ENCODE data around the gene NTHL1.
A peak's percentile ranks its signal among the peaks of the same experiment; 100 is the strongest.
"Not testable (repeated sequence)": the region's sequence is repeated elsewhere in the genome, so short reads cannot be mapped to it uniquely, and the experiment has no call there.

NTHL1 gene

GRCh38 chr16:2034696-2035430 is 12.8 kb downstream of the NTHL1 start:
- no peaks in the 10 kb centered on the region for H3K9me3 ChIP-seq (ENCODE audit: control insufficient read depth, insufficient read depth, low read depth, low read length)
- H3K4me1 ChIP-seq (ENCODE audit: control insufficient read depth, insufficient read depth, low read length), result peaks cover 4% of the 10 kb centered on the region; the same call in 1 of the 2 replicates
- H3K27ac ChIP-seq (ENCODE audit: extremely low read depth, low read depth, low read length), result no peak overlapping the region; the same call in 1 of the 2 replicates
- peaks cover 0 to 15% of the 10 kb centered on the region in 2 experiments; a peak in 1 of 3 replicates for H3K36me3 ChIP-seq (ENCODE audit: control insufficient read depth in 2 of 2, insufficient read depth in 1 of 2, low read length in 2 of 2)
- TF ChIP-seq ZBTB8A (tag by site-specific recombination; IDR thresholded peaks at IDR 0.05), result peak; percentile 27; the same call in 1 of the 2 replicates
- TF ChIP-seq ELK4 (IDR thresholded peaks at IDR 0.05; ENCODE audit: borderline replicate concordance, low read depth, low read length), result no peak
- TF ChIP-seq EGR2 (tag by site-specific recombination; IDR thresholded peaks at IDR 0.05; ENCODE audit: low read depth), result no peak
- TF ChIP-seq PBX3 (CRISPR knock-in tag; IDR thresholded peaks at IDR 0.05), result peak; percentile 27; the same call in 1 of the 2 replicates
- H3K4me3 ChIP-seq (ENCODE audit: low read depth, low read length), result no peak overlapping the region
- POLR2A ChIA-PET, result interaction anchor here (1.0 to 1.8 kb wide), 2 partner anchors 27 to 120 kb away, joined by 3 to 12 read pairs; partner anchors contain the start of gene TRAF7
- CTCF ChIA-PET, result interaction anchor here (1.1 to 1.2 kb wide), 3 partner anchors 86 to 254 kb away, joined by 3 to 8 read pairs (median 3); no protein-coding TSS in a partner anchor

GRCh38 chr16:2033909-2034695 is 13.5 kb downstream of the NTHL1 start:
- H3K4me3 ChIP-seq (ENCODE audit: low read depth, low read length); H3K27ac ChIP-seq (ENCODE audit: extremely low read depth, low read depth, low read length); H3K9me3 ChIP-seq (ENCODE audit: control insufficient read depth, insufficient read depth, low read depth, low read length); H3K4me1 ChIP-seq (ENCODE audit: control insufficient read depth, insufficient read depth, low read length): not testable (repeated sequence)
- H3K36me3 ChIP-seq (ENCODE audit: control insufficient read depth in 2 of 2, insufficient read depth in 1 of 2, low read length in 2 of 2), result peaks cover 0 to 16% of the 10 kb centered on the region in 2 experiments; a peak in 1 of 3 replicates
- TF ChIP-seq ZFHX2 (tag by site-specific recombination; conservative IDR thresholded peaks at IDR 0.05), result peak; percentile 81
- TF ChIP-seq EGR2 (tag by site-specific recombination; IDR thresholded peaks at IDR 0.05; ENCODE audit: low read depth), result peak; percentile 86
- ChIA-PET CTCF (interaction anchor here (1.0 kb wide), 1 partner anchor 103 kb away, joined by 3 read pairs; no protein-coding TSS in a partner anchor), POLR2A (interaction anchor here (1.1 to 2.6 kb wide), 2 partner anchors 14 to 121 kb away, joined by 3 to 16 read pairs; partner anchors contain the start of genes NTHL1, TRAF7 and TSC2)

GRCh38 chr16:2033057-2033908 is 14.4 kb downstream of the NTHL1 start:
- ChIA-PET CTCF (interaction anchor here (1.0 kb wide), 2 partner anchors 104 to 107 kb away, joined by 3 read pairs; no protein-coding TSS in a partner anchor), POLR2A (interaction anchor here (0.6 to 2.6 kb wide), 3 partner anchors 11 to 122 kb away, joined by 3 to 16 read pairs (median 5); partner anchors contain the start of genes NTHL1, TRAF7 and TSC2)
- peaks cover 4% of the 10 kb centered on the region; the same call in 1 of the 2 replicates for H3K4me1 ChIP-seq (ENCODE audit: control insufficient read depth, insufficient read depth, low read length)
- H3K27ac ChIP-seq (ENCODE audit: extremely low read depth, low read depth, low read length), result no peak overlapping the region
- no peaks in the 10 kb centered on the region for H3K9me3 ChIP-seq (ENCODE audit: control insufficient read depth, insufficient read depth, low read depth, low read length)
- no peak overlapping the region for H3K4me3 ChIP-seq (ENCODE audit: low read depth, low read length)
- peaks cover 0 to 16% of the 10 kb centered on the region in 2 experiments; a peak in 1 of 3 replicates for H3K36me3 ChIP-seq (ENCODE audit: control insufficient read depth in 2 of 2, insufficient read depth in 1 of 2, low read length in 2 of 2)
- no peak for TF ChIP-seq INSM2 (tag by site-specific recombination; IDR thresholded peaks at IDR 0.05)
- peak; percentile 46; the same call in 1 of the 2 replicates for TF ChIP-seq GLIS2 (tag by site-specific recombination; IDR thresholded peaks at IDR 0.05)
- no peak for TF ChIP-seq AEBP2 (tag by site-specific recombination; IDR thresholded peaks at IDR 0.05; ENCODE audit: borderline replicate concordance)
- no peak for TF ChIP-seq ZNF571 (tag by site-specific recombination; IDR thresholded peaks at IDR 0.05)
- no peak for TF ChIP-seq KLF10 (tag by site-specific recombination; IDR thresholded peaks at IDR 0.05)
- TF ChIP-seq ZNF623 (tag by site-specific recombination; IDR thresholded peaks at IDR 0.05), result no peak
- TF ChIP-seq ZNF423 (tag by site-specific recombination; IDR thresholded peaks at IDR 0.05), result no peak
- TF ChIP-seq ZNF600 (tag by site-specific recombination; IDR thresholded peaks at IDR 0.05), result peak; percentile 51; the same call in 1 of the 2 replicates
- no peak for TF ChIP-seq ZSCAN4 (tag by site-specific recombination; IDR thresholded peaks at IDR 0.05)
- TF ChIP-seq ATF2 (tag by site-specific recombination; IDR thresholded peaks at IDR 0.05; ENCODE audit: low read depth), result no peak
- no peak for TF ChIP-seq ZNF426 (tag by site-specific recombination; IDR thresholded peaks at IDR 0.05)
